CD1c-positive myeloid dendritic cell (primary cell): ENCODE data around the gene FAM120B.
"Not testable (repeated sequence)": the region's sequence is repeated elsewhere in the genome, so short reads cannot be mapped to it uniquely, and the experiment has no call there.

Experiments used
- DNase-seq: peaks from one replicate; pipeline ENCODE4 v3.0.0-alpha.2; 2016; ENCODE audit errors: extremely low spot score

Gene FAM120B

GRCh38 chr6:170298688-170299087 lies 7.9 kb upstream of the FAM120B start:
- DNase-seq: no peak

- no peak for DNase-seq
Measured at GRCh38 chr6:170301184-170301583, 5.4 kb upstream of the FAM120B start.

- no peak for DNase-seq
Measured at GRCh38 chr6:170305805-170306323, 694 bp upstream of the FAM120B start.

- DNase-seq: no peak
Measured at GRCh38 chr6:170307080-170307545, 555 bp downstream of the FAM120B start.

GRCh38 chr6:170308761-170309160 lies 2.2 kb downstream of the FAM120B start:
- no peak for DNase-seq

- no peak for DNase-seq
Measured at GRCh38 chr6:170311696-170312095, 5.1 kb downstream of the FAM120B start.

- no peak for DNase-seq
Measured at GRCh38 chr6:170312876-170313275, 6.3 kb downstream of the FAM120B start.

GRCh38 chr6:170313716-170314295 lies 7.2 kb downstream of the FAM120B start:
- DNase-seq: no peak

GRCh38 chr6:170314983-170315382 lies 8.4 kb downstream of the FAM120B start:
- DNase-seq: no peak

- DNase-seq: no peak
Measured at GRCh38 chr6:170316071-170316470, 9.5 kb downstream of the FAM120B start.

- no peak for DNase-seq
Measured at GRCh38 chr6:170317076-170317475, 10.5 kb downstream of the FAM120B start.

- no peak for DNase-seq
Measured at GRCh38 chr6:170317718-170318117, 11.2 kb downstream of the FAM120B start.

- no peak for DNase-seq
Measured at GRCh38 chr6:170329321-170329720, 22.8 kb downstream of the FAM120B start.

- DNase-seq: not testable (repeated sequence)
Measured at GRCh38 chr6:170335199-170335598, 28.6 kb downstream of the FAM120B start.

GRCh38 chr6:170344631-170345576 lies 38.3 kb downstream of the FAM120B start:
- no peak for DNase-seq

- DNase-seq: no peak
Measured at GRCh38 chr6:170345662-170346061, 39.1 kb downstream of the FAM120B start.

GRCh38 chr6:170346649-170347048 lies 40.1 kb downstream of the FAM120B start:
- no peak for DNase-seq

- DNase-seq: no peak
Measured at GRCh38 chr6:170347091-170347490, 40.5 kb downstream of the FAM120B start.

GRCh38 chr6:170347975-170348374 lies 41.4 kb downstream of the FAM120B start:
- DNase-seq: no peak

GRCh38 chr6:170351456-170351855 lies 44.9 kb downstream of the FAM120B start:
- not testable (repeated sequence) for DNase-seq

- DNase-seq: not testable (repeated sequence)
Measured at GRCh38 chr6:170355190-170355589, 48.6 kb downstream of the FAM120B start.

- no peak for DNase-seq
Measured at GRCh38 chr6:170355661-170356060, 49.1 kb downstream of the FAM120B start.

GRCh38 chr6:170357812-170358211 lies 51.3 kb downstream of the FAM120B start:
- DNase-seq: no peak
